ENCODE data around the gene ARHGEF12.

The ARHGEF12 gene

GRCh38 chr11:120514541-120515121 is 178.4 kb downstream of the ARHGEF12 start:
- TF ChIP-seq CTCF (IDR thresholded peaks at IDR 0.05; ENCODE audit: borderline replicate concordance, insufficient read depth, low read depth, low read length): no peak
- no peak overlapping the region for H3K4me3 ChIP-seq (ENCODE audit: low read depth, low read length)

GRCh38 chr11:120515186-120515723 is 179.0 kb downstream of the ARHGEF12 start:
- no peak for TF ChIP-seq CTCF (IDR thresholded peaks at IDR 0.05; ENCODE audit: borderline replicate concordance, insufficient read depth, low read depth, low read length)
- H3K4me3 ChIP-seq (ENCODE audit: low read depth, low read length): no peak overlapping the region

- H3K4me3 ChIP-seq (ENCODE audit: low read depth, low read length): no peak overlapping the region
- TF ChIP-seq CTCF (IDR thresholded peaks at IDR 0.05; ENCODE audit: borderline replicate concordance, insufficient read depth, low read depth, low read length): no peak
Observed at GRCh38 chr11:120516461-120517389, 180.5 kb downstream of the ARHGEF12 start.

GRCh38 chr11:120517390-120517761 is 181.2 kb downstream of the ARHGEF12 start:
- no peak overlapping the region for H3K4me3 ChIP-seq (ENCODE audit: low read depth, low read length)
- TF ChIP-seq CTCF (IDR thresholded peaks at IDR 0.05; ENCODE audit: borderline replicate concordance, insufficient read depth, low read depth, low read length): no peak

GRCh38 chr11:120517801-120518291 is 181.6 kb downstream of the ARHGEF12 start:
- H3K4me3 ChIP-seq (ENCODE audit: low read depth, low read length): no peak overlapping the region
- TF ChIP-seq CTCF (IDR thresholded peaks at IDR 0.05; ENCODE audit: borderline replicate concordance, insufficient read depth, low read depth, low read length): 0 out of 2 replicates have a peak, but pooled peaks have one; percentile 6

GRCh38 chr11:120518356-120518755 is 182.1 kb downstream of the ARHGEF12 start:
- H3K4me3 ChIP-seq (ENCODE audit: low read depth, low read length): no peak overlapping the region
- TF ChIP-seq CTCF (IDR thresholded peaks at IDR 0.05; ENCODE audit: borderline replicate concordance, insufficient read depth, low read depth, low read length): no peak

All from GM12875 (cell line).